GM19193 (cell line): ENCODE measurements around the gene MIS18BP1.

ENCODE experiments used
- POLR2A ChIP-seq: IDR thresholded peaks from 4 replicates; pipeline ENCODE4 v1.6.1; 2011; ENCODE audit not compliant: insufficient read depth, insufficient read length; ENCODE audit errors: extremely low read depth

Gene MIS18BP1

DNA sequence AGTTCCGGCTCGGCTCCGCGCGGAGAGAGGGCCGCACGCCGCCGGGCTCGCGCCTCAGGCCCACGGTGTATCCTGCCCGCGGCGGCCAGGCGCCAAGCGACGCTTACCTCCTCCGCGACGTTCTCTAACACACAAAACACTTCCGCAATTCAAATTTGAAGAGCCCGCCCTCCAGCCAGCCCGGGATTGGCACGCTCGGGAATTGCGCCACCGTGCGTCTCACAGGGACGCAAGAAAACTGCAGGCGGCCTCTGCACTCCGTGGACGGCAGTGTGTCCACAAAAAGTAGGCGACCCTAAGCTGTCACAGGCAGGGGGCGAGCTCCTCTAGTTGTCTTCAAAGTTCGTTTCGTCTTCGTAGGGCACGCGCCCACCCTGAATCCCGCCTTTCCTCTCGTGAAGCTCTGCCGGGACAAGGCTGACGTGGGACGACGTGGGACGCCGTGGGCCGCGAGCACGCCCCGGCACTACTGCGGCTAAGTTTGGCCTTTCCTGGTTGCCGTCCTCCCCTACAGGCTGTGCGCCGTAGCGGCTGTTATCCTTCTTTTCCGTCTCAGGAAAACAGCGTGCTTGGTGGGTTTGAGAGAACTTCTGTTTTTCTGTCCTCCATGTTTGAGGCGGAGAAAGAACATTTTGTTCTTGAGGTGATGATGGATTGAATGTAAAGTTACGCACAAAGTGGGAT lies at the start of gene MIS18BP1:
TSS of gene MIS18BP1 (minus strand) at position 133 of the 684 bp plus-strand sequence. CDS start 5,916 bp downstream, outside the sequence.
- peak; percentile 82 for TF ChIP-seq POLR2A

DNA sequence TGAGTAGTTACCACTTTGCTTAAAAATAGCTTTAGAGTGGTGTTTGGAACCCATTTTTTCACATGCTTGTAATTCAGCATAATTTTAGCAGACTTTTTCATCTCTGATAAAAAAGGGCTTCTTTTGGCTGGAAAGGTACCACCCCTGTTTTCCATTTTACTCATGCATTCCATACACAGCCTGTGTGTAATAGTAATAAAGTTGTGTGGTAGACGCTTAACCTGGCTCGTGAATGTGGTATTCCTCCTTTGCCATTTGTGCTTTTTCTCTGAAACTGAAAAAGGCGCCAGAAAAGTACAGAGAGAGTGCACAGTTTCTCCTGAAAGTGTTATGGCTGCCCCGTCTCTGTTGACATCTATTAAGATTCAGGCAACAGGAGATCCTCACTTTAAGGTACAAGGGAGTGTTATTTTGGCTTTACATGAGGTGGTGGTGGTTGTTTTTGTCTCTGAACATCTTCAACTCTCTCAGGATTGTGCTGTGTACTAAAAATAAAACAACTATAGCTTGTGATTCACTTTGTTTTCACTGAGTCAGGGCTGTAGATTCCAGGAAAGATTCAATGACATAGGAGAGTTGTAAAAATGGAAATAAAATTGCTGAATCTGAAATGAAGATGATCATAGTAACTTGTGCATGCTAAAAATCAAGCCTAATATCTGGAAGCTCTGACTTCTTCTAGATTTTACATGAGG lies 45.6 kb upstream of the MIS18BP1 start:
- no peak for TF ChIP-seq POLR2A

DNA sequence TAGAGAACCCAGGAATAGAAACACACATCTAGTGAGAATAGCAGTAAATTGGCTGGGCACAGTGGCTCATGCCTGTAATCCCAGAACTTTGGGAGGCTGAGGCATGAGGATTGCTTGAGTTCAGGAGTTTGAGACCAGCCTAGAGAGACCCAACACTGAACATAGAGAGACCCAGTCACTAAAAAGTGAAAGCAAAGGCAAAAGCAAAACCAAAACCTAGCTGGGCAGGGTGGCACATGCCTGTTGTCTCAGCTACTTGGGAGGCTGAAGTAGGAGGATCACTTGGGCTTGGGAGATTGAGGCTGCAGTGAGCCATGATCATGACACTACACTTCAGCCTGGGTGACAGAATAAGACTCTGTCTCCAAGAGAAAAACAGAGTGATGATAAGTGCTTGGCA lies 37.5 kb upstream of the MIS18BP1 start:
- no peak for TF ChIP-seq POLR2A

DNA sequence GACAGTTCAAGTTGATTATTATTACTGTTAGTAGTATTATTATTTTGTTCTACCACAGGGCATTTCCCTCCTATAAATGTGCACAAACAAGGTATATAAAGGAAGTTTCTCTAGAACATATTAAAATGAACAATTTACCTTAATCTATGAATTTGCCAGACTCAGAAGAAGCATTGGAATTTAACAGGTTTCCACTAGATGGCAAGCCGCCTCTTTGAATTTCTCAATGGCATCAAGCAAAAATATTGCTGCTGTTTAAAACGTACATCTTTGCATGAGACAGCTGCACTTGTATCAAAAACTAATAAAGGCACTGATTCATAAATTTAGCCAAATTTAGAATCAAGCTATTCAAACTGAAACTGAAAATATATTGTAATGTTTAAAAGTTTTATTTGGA lies 34.6 kb upstream of the MIS18BP1 start:
- no peak for TF ChIP-seq POLR2A

DNA sequence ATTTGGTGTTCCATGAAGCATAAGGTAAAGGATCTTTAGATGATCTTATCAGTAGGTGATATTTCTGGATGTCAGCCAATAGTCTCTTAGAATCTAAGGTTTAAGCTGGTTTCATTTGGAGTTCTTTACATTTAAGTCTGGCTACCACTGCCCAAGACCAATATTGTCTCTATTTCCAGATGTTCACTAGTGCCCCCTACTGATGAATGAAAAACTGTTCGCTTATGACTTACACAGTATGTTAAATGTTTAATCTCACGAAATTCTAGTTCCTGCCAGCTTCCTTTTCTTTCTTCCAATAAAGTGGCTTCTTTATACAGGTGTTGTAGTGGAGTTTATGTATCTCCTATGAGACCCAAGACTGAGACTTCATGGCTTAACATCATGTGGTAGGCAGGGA lies 31.8 kb upstream of the MIS18BP1 start:
- TF ChIP-seq POLR2A: no peak

DNA sequence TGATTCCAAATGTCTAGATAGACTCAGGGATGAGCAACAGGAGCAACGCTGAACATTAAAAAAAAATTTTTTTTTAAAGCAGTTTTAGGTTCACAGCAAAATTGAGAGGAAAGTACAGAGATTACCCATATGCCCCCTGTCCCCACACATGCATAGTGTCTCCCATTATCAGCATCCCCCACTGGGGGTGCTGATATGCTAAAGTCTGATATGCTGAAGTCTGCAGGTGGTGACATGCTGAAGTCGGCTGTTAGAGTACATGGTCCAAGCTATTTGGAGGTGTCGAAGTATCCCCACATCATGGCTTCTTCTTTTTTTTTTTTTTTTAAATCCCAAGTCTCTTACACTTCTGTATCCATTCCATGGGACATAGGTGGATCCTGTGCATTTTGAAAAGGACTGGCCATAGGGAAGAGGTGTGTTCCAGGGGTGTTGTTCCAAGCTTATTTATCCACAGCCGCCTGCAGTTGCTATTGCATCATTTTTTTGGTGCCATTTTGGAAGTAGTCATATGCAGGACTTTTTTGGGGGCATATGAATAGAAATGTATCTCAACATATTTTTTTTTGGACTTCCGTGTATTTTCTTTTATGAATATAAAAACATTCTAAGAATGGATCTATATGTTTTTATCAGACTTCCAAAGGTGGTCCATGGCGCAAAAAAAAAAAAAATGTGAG lies 19.0 kb upstream of the MIS18BP1 start:
- TF ChIP-seq POLR2A: no peak

DNA sequence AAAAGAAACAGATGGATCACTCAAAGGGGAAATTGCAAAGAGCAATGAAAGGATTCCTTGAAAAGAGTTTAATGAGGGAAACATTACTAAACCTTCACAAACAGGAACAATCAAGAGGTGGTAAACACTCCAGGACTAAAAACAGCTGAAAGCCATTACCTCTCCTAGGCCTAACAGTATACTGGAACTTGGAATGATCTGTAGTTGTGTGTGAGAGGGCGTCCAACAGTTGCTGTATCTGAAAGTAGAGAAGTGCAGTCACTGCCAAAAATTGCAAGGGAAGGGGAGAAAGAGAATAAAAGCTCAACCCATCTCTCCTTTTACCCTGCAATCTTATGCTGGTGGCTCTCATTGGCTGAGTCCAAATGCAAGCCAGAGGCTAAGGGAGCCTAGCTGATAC lies 17.0 kb upstream of the MIS18BP1 start:
- TF ChIP-seq POLR2A: no peak

DNA sequence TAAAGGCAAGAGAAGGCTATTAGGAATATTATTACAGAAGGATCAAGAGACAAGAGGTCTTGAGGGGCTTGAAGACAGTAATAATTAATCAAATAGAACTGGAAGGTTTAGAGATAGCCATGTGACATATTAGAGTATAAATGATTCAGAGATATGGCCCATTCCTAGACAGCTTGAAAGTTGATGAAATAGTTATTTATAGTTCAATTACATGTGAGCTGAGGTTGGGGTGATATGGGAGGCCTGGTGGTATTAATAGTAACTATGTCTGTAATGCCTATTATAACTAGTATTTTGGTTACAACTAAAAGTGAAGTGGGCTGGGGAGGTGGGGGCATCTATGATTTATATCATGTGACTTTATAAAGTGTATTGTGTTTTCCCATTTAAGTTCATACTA lies 14.1 kb upstream of the MIS18BP1 start:
- TF ChIP-seq POLR2A: no peak

DNA sequence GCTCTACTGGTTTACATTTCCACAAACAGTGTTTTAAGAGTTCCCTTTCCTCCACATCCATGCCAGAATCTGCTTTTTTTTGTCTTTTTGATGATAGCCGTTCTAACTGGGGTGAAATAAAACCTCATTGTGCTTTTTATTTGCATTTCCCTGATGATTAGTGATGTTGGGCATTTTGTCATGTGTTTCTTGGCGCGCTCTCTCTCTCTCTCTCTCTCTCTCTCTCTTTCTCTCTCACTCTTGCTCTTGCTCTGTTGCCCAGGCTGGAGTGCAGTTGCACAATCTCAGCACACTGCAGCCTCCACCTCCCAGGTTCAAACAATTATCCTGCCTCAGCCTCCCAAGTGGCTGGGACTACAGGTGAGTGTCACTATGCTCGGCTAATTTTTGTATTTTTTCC lies 9.6 kb upstream of the MIS18BP1 start:
- no peak for TF ChIP-seq POLR2A

DNA sequence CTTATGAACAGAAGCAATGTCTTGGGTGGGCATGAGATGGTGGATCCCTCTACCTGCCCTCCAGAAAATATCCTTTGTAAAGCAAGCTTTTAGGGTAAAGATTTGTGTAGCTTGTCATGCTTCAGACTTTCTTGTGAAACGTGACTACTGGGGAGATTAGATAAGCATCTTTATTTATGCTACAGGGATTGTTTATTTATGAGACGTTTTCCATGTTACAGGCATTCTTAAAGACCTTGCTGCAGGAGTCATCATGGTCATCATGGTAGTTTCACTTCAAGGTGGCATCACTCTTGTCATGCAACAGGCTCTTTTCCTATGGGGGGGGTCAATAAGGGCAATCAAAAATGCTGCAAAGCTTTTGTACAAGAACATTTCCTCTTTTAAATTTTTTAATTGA lies 8.2 kb upstream of the MIS18BP1 start:
- TF ChIP-seq POLR2A: no peak

DNA sequence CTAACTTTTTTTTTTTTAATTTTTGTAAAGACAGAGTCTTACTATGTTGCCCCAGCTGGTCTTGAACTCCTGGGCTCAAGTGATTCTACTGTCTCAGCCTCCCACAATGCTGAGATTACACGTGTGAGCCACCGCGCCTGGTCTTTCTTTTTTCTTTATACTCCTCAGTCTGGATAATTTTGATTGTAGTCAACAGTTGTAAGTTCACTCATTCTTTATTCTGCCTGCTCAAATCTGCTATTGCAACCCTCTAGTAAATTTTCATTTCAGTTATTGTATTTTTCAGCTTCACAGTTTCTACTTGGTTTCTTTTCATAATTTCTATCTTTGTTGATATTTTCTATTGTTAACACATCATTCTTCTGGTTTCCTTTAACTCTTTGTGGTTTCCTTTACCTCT lies 5.8 kb upstream of the MIS18BP1 start:
- no peak for TF ChIP-seq POLR2A

DNA sequence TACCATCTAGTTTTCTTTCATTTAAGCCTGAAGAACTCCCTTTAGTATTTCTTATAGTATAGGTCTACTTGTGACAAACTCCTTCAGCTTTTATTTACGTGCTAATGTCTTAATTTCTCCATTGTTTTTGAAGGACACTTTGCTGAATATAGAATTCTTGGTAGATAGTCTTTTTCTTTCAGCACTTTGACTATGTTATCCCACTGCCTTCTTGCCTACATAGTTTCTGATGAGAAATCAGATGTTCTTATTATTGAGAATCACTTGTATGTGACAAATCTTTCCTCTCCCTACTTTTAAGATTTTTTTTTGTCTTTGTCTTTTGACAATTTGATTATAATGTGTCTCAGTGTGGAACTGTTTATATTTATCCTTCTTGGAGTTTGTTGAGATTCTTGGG lies 5.1 kb upstream of the MIS18BP1 start:
- no peak for TF ChIP-seq POLR2A

DNA sequence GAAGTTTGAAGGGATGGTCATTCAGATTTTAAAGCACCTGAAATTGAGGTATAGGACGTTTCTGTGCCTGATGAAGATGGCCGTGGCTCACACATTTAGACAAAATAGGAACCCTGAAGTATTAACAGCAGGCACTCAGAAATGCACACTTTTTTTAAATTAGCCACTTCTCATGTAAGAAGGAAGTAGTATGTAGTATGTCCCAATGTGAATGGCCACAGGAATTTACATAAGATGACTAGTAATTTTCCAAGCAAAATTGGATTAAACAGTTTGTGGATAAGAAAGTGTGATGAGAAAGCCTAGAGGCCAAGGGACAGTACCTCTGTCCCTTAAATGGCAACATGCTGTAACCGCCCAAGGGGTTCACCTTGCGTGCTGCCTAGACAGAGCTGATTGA lies 1.8 kb upstream of the MIS18BP1 start:
- no peak for TF ChIP-seq POLR2A

DNA sequence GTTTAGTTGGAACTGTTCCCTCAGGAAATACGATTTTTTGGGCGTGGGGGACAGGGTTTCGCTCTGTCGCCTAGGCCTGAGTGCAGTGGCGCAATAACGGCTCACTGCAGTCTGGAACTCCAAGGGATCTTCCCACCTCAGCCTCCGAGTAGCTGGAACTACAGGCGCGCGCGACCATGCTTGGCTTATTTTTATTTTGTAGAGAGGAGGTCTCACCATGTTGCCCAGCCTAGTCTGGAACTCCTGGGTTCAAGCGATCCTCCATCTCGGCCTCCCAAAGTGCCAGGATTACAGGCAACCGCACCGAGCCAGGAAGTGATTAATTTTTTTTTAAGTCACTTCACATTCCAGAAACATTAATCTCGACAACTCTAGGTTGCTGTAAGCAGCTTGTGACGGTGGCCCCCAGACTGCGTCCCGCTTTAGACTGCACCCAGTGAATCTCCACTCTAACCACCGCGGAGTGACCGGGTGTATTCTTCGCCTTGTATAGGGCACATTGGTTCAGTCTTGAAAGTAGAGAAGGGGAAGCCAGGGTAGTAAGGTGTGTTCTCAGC lies 830 bp upstream of the MIS18BP1 start:
- TF ChIP-seq POLR2A: no peak

DNA sequence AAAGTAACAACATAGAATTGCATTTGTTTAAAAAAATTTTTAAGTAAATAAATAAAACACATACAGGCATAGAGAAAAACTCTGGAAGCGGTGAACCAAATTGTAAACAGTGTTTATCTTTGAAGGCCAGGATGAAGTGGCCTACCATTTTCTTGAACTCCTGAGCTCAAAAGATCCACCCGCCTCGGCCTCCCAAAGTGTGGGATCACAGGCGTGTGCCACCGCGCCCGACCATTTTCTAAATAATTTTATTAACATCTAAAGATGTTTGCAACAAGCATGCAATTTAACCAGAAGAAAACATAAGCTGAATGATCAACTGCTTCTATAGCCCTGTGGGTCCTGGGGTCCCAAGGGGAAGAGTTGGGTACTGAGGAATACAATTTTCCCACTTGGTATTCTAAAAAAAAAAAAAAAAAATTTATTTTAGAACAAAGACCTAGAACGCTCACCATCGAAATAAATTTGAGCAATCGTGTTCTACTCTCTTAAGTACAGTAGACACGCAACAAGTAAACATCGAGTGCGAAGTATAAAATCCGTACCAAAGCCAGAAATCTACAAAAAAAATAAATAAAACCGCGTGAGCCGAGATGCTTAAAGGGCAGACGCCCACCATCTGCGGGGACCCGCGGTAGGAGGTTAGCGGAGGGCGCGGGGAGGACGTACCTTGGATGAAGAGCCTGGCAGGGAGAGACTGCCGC lies 484 bp downstream of the MIS18BP1 start:
- no peak for TF ChIP-seq POLR2A
